ENCODE results near the gene FAM136A. TPM values are rescaled to one million over a fixed set of nuclear protein-coding genes. Genes with fewer than 3 reads are reported as not detected.

FAM136A gene
- 35.5 TPM for total RNA-seq

DNA sequence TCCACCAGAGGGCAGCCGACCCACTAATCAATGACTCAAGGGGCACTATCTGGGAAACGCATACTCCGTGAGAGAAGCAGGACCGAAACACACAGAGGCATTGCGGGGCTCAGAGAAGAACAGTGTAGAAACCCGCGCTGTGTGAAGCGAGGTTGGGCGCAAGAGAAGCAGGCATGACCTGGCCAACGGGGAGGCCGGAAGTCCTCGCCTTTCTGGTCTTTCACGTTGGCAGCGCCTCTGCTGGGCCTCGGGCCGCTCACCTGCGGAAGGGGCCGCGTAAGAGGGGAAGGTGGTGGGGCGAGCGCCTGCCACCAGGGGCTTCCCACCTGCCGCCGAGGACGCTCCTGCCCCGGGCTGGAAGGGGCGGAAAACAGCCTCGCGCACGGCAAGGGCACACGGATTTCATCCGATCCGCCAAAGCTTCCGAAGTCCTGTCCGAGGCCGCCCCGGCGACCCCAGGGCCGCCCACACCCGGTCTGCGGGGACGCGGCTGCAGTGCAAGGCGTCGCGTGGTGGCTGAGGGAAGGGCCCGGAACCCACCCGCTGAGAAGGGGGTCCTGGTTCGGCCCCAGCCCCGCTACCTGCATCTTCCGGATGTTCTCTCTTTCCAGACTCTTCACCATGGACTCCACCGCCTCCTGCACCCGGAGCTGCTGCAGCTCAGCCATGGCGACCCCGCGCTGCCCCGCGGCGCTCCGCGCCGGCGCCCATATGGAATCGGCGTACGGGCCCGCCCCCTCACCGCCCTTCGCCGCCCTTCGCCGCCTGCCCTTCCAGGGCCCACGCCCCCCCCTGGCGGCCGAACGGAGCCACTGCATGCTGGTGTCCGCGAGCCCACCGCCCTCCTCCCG, at the start of gene FAM136A:
TSS of gene FAM136A (minus strand) at position 724 of the 851 bp plus-strand sequence. CDS start at position 668, 56 bp downstream.
- Histone ChIP-seq H3K27ac (ENCODE audit: low read depth, low read length) (peak within 1 kb of the TSS; percentile 44), H3K36me3 (ENCODE audit: control insufficient read depth in 3 of 3, insufficient read depth in 3 of 3, low read length in 3 of 3) (peaks cover 8 to 12% (median 11%) of the 10 kb centered on the region in 3 donors), H3K9ac (ENCODE audit: low read depth in 1 of 3, low read length in 3 of 3) (peak within 1 kb of the TSS; percentile 87 to 94 (median 88)), H3K27me3 (ENCODE audit: control insufficient read depth in 3 of 3, insufficient read depth in 3 of 3, low read length in 3 of 3) (no peaks in the 10 kb centered on the region), H3K9me3 (ENCODE audit: control insufficient read depth in 3 of 3, low read length in 3 of 3) (no peaks in the 10 kb centered on the region), H3K4me3 (ENCODE audit: low read length in 3 of 3) (peak within 1 kb of the TSS; percentile 87 to 92 (median 92)), H3K4me1 (ENCODE audit: control insufficient read depth in 3 of 3, insufficient read depth in 3 of 3, low read length in 3 of 3) (peaks cover 7 to 11% (median 11%) of the 10 kb centered on the region in 3 donors)

DNA sequence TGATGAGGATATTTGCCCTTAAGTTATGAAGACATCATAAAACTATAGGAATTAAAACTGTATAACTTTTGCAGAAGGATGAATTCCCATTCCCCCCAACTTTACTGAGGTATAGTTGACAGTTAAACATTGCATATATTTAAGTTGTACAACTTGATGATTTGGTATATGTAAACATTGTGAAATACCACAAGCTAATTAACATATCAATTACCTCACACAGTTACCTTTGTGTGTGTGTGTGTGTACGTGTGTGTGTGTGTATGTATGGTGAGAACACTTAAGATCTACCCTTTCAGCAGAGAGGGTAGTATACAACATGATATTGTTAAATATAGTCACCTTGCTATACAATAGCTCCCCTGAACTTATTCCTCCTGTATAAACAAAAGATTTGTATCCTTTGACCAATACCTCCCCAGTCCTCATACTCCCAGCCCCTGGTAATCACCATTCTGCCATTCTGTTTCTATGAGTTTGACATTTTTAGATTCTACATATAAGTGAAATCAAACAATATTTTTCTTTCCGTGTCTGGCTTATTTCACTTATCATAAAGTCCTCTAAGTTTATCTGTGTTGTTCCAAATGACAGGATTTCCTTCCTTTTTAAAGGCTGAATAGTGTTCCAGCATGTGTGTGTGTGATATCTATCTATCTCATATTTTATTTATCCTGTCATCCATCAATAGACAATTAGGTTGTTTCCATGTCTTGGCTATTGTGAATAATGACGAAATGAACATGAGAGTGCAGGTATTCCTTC, 48.2 kb upstream of the FAM136A start:
- Histone ChIP-seq H3K27ac (ENCODE audit: low read depth, low read length) (no peak overlapping the region), H3K4me1 (ENCODE audit: control insufficient read depth in 3 of 3, insufficient read depth in 3 of 3, low read length in 3 of 3) (no peaks in the 10 kb centered on the region), H3K36me3 (ENCODE audit: control insufficient read depth in 3 of 3, insufficient read depth in 3 of 3, low read length in 3 of 3) (no peaks in the 10 kb centered on the region), H3K27me3 (ENCODE audit: control insufficient read depth in 3 of 3, insufficient read depth in 3 of 3, low read length in 3 of 3) (peaks cover 0 to 7% (median 5%) of the 10 kb centered on the region in 3 donors), H3K4me3 (ENCODE audit: low read length in 3 of 3) (no peak overlapping the region), H3K9ac (ENCODE audit: low read depth in 1 of 3, low read length in 3 of 3) (no peak overlapping the region), H3K9me3 (ENCODE audit: control insufficient read depth in 3 of 3, low read length in 3 of 3) (no peaks in the 10 kb centered on the region)

DNA sequence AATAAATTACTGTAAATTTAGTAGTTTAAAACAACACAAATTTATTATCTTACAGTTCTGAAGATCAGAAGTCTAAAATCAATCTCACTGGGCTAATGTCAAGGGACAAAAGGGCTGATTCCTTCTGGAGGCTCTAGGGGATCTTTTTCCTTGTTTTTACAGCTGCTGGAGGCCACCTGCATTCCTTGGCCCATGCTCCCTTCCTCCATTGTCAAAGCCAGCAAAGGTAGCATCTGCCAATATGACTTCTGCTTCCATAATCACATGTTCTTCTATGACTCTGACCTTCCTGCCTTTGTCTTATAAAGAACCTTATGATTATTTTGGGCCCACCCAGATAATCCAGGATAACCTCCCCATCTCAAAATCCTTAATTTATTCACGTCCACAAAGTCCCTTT, 46.0 kb upstream of the FAM136A start:
- Histone ChIP-seq H3K27ac (ENCODE audit: low read depth, low read length) (no peak overlapping the region), H3K36me3 (ENCODE audit: control insufficient read depth in 3 of 3, insufficient read depth in 3 of 3, low read length in 3 of 3) (no peaks in the 10 kb centered on the region)

DNA sequence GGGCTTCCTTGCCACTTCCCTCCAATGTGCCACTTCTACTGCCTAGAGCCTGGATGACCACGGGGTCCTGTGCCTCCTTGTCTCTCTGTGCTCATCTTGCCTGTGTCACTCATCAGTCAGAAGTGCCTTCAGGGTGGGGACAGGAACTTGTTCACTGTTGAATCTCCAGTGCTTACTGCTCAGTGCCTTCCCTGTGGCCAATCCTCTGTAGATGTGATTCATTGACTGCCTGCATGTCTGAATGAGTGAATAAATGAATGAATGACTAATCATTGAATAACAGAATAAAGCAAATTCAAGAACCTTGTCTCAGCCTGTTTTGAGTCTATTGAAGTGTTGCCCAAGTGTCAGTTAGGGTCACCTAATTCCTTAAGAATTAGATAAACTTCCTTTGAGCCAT, 42.3 kb upstream of the FAM136A start:
- H3K27me3 ChIP-seq (ENCODE audit: control insufficient read depth in 3 of 3, insufficient read depth in 3 of 3, low read length in 3 of 3) = peaks cover 9 to 11% (median 9%) of the 10 kb centered on the region in 3 donors
- no peak overlapping the region for H3K9ac ChIP-seq (ENCODE audit: low read depth in 1 of 3, low read length in 3 of 3)
- no peak overlapping the region for H3K4me3 ChIP-seq (ENCODE audit: low read length in 3 of 3)

More for the DNA sequence above, 46.0 kb upstream of the FAM136A start:
- peaks cover 0 to 9% (median 7%) of the 10 kb centered on the region in 3 donors for H3K27me3 ChIP-seq (ENCODE audit: control insufficient read depth in 3 of 3, insufficient read depth in 3 of 3, low read length in 3 of 3)
- H3K4me1 ChIP-seq (ENCODE audit: control insufficient read depth in 3 of 3, insufficient read depth in 3 of 3, low read length in 3 of 3) = no peaks in the 10 kb centered on the region
- no peak overlapping the region for H3K4me3 ChIP-seq (ENCODE audit: low read length in 3 of 3)
- H3K9ac ChIP-seq (ENCODE audit: low read depth in 1 of 3, low read length in 3 of 3) = no peak overlapping the region
- H3K9me3 ChIP-seq (ENCODE audit: control insufficient read depth in 3 of 3, low read length in 3 of 3) = no peaks in the 10 kb centered on the region

DNA sequence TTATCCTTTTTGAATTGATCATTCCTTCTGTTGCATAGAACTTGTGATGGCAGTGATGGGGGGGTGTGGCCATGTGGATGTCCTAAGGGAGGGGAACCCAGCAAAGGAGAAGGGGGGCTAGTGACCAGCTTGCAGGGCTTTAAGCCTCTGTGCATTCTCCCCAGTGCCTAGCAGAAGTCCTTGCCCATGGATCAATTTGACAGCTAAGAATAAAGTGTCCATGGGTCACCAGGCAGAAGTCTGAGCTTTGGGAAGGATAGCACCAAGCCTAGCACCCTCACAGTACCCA, 39.6 kb upstream of the FAM136A start:
- Histone ChIP-seq H3K9me3 (ENCODE audit: control insufficient read depth in 3 of 3, low read length in 3 of 3) (no peaks in the 10 kb centered on the region), H3K27ac (ENCODE audit: low read depth, low read length) (no peak overlapping the region), H3K4me3 (ENCODE audit: low read length in 3 of 3) (no peak overlapping the region), H3K4me1 (ENCODE audit: control insufficient read depth in 3 of 3, insufficient read depth in 3 of 3, low read length in 3 of 3) (no peaks in the 10 kb centered on the region), H3K9ac (ENCODE audit: low read depth in 1 of 3, low read length in 3 of 3) (no peak overlapping the region), H3K27me3 (ENCODE audit: control insufficient read depth in 3 of 3, insufficient read depth in 3 of 3, low read length in 3 of 3) (peaks cover 9% of the 10 kb centered on the region in 3 donors), H3K36me3 (ENCODE audit: control insufficient read depth in 3 of 3, insufficient read depth in 3 of 3, low read length in 3 of 3) (no peaks in the 10 kb centered on the region)

More for the DNA sequence above, 42.3 kb upstream of the FAM136A start:
- no peaks in the 10 kb centered on the region for H3K9me3 ChIP-seq (ENCODE audit: control insufficient read depth in 3 of 3, low read length in 3 of 3)
- no peaks in the 10 kb centered on the region for H3K36me3 ChIP-seq (ENCODE audit: control insufficient read depth in 3 of 3, insufficient read depth in 3 of 3, low read length in 3 of 3)
- no peaks in the 10 kb centered on the region for H3K4me1 ChIP-seq (ENCODE audit: control insufficient read depth in 3 of 3, insufficient read depth in 3 of 3, low read length in 3 of 3)
- H3K27ac ChIP-seq (ENCODE audit: low read depth, low read length) = no peak overlapping the region

DNA sequence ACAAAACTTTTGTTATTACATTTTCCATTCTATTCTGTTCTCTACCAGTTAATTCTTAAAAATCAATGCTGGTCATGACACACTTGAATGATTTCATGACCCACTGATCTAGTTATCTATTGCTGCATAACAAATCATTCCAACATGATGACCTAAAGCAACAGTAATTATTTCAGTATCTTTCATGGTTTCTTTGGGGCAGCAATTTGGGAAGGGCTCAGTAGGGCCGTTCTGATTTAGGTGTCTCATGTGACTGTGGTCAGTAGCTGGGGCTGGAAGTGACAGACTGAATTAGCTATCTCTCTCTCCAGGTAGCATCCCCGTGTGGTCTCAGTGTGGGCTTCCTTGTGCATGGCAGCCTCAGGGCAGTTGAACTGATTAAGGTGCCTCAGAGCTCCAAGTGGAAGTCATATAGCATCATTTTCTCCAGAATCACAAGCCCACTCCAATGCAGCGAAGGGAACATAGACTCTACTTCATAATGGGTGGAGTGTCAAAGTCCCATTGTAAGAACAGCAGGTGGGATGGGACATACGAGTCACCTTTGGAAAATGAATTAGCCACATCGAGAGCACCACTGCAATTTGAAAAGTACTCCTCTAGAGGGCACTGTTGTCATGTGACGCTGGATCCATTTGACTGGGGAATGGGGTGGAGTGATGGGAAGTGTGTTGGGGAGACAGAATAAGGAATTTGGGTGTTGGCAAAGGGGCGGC, 39.1 kb upstream of the FAM136A start:
- no peak overlapping the region for H3K4me3 ChIP-seq (ENCODE audit: low read length in 3 of 3)
- no peaks in the 10 kb centered on the region for H3K36me3 ChIP-seq (ENCODE audit: control insufficient read depth in 3 of 3, insufficient read depth in 3 of 3, low read length in 3 of 3)
- H3K9ac ChIP-seq (ENCODE audit: low read depth in 1 of 3, low read length in 3 of 3) = no peak overlapping the region
- no peaks in the 10 kb centered on the region for H3K9me3 ChIP-seq (ENCODE audit: control insufficient read depth in 3 of 3, low read length in 3 of 3)
- H3K27me3 ChIP-seq (ENCODE audit: control insufficient read depth in 3 of 3, insufficient read depth in 3 of 3, low read length in 3 of 3) = peaks cover 9% of the 10 kb centered on the region in 3 donors
- H3K4me1 ChIP-seq (ENCODE audit: control insufficient read depth in 3 of 3, insufficient read depth in 3 of 3, low read length in 3 of 3) = no peaks in the 10 kb centered on the region
- no peak overlapping the region for H3K27ac ChIP-seq (ENCODE audit: low read depth, low read length)

DNA sequence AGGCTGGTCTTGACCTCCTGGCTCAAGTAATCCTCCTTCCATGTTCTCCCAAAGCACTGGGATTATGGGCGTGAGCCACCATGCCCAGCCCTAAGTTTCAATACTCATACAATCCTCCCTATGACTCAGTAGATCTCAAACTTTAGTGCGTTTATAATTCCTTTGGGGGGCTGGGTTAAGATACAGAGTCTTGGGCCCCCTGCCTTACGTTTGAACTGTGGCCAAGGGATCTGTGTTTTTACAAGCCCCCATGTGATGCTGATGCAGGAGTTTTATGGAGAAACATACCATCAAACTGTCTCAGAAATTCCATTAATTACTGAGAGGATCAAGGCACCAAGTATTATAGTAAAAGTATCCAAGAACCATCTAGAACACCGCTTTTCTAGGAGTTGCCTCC, 38.2 kb upstream of the FAM136A start:
- H3K9ac ChIP-seq (ENCODE audit: low read depth in 1 of 3, low read length in 3 of 3) = no peak overlapping the region
- no peaks in the 10 kb centered on the region for H3K36me3 ChIP-seq (ENCODE audit: control insufficient read depth in 3 of 3, insufficient read depth in 3 of 3, low read length in 3 of 3)
- no peak overlapping the region for H3K4me3 ChIP-seq (ENCODE audit: low read length in 3 of 3)
- peaks cover 4 to 9% (median 5%) of the 10 kb centered on the region in 3 donors for H3K27me3 ChIP-seq (ENCODE audit: control insufficient read depth in 3 of 3, insufficient read depth in 3 of 3, low read length in 3 of 3)
- no peaks in the 10 kb centered on the region for H3K9me3 ChIP-seq (ENCODE audit: control insufficient read depth in 3 of 3, low read length in 3 of 3)
- H3K27ac ChIP-seq (ENCODE audit: low read depth, low read length) = no peak overlapping the region
- H3K4me1 ChIP-seq (ENCODE audit: control insufficient read depth in 3 of 3, insufficient read depth in 3 of 3, low read length in 3 of 3) = no peaks in the 10 kb centered on the region

DNA sequence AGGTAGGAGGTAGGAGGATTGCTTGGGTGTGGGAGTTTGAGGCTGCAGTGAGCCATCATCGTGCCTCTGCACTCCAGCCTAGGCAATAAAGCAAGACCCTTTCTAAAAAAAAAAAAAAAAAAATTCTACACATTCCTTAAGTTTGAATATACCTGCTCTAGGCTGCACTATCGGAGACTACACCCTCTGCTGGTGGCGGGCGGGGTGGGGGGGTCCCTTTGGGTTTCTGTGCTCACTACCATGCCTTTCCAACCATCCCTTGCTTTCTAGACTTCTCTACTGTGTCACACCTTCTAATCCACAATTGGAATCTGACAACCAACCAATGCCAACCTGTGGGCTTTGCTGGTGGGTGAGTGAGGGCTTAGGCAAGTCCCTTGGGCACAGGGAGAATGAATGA, 34.7 kb upstream of the FAM136A start:
- Histone ChIP-seq H3K27me3 (ENCODE audit: control insufficient read depth in 3 of 3, insufficient read depth in 3 of 3, low read length in 3 of 3) (peaks cover 0 to 12% (median 0%) of the 10 kb centered on the region in 3 donors), H3K9ac (ENCODE audit: low read depth in 1 of 3, low read length in 3 of 3) (no peak overlapping the region), H3K4me1 (ENCODE audit: control insufficient read depth in 3 of 3, insufficient read depth in 3 of 3, low read length in 3 of 3) (no peaks in the 10 kb centered on the region), H3K27ac (ENCODE audit: low read depth, low read length) (no peak overlapping the region), H3K36me3 (ENCODE audit: control insufficient read depth in 3 of 3, insufficient read depth in 3 of 3, low read length in 3 of 3) (no peaks in the 10 kb centered on the region), H3K4me3 (ENCODE audit: low read length in 3 of 3) (no peak overlapping the region), H3K9me3 (ENCODE audit: control insufficient read depth in 3 of 3, low read length in 3 of 3) (no peaks in the 10 kb centered on the region)

DNA sequence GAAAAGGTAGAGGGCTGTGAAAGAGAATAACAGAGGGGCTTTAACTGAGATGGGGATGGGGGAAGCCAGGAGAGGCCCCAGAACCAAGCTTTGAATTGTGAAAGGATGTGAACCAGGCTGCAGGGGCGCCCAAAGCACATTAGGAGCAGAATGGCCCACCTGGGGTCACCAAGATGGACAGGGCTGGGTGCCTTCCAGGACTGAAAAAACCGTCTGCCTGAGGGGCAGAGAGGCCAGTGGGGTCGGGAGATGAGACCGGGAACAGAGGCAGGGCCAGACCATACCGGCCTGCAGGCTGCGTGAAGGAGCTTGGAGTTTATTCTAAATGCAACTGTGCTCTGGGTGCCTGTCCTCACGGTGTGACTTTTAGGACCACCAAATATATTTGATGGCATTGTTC, 29.1 kb upstream of the FAM136A start:
- no peaks in the 10 kb centered on the region for H3K36me3 ChIP-seq (ENCODE audit: control insufficient read depth in 3 of 3, insufficient read depth in 3 of 3, low read length in 3 of 3)

More for the DNA sequence above, 29.1 kb upstream of the FAM136A start:
- no peak overlapping the region for H3K27ac ChIP-seq (ENCODE audit: low read depth, low read length)
- H3K9me3 ChIP-seq (ENCODE audit: control insufficient read depth in 3 of 3, low read length in 3 of 3) = no peaks in the 10 kb centered on the region
- H3K4me1 ChIP-seq (ENCODE audit: control insufficient read depth in 3 of 3, insufficient read depth in 3 of 3, low read length in 3 of 3) = no peaks in the 10 kb centered on the region
- H3K27me3 ChIP-seq (ENCODE audit: control insufficient read depth in 3 of 3, insufficient read depth in 3 of 3, low read length in 3 of 3) = peaks cover 0 to 7% (median 0%) of the 10 kb centered on the region in 3 donors
- H3K9ac ChIP-seq (ENCODE audit: low read depth in 1 of 3, low read length in 3 of 3) = no peak overlapping the region
- no peak overlapping the region for H3K4me3 ChIP-seq (ENCODE audit: low read length in 3 of 3)
